HCT116 (cell line): ENCODE measurements around the gene RHOXF1.

ENCODE experiments used
- CEBPB ChIP-seq: IDR thresholded peaks from 2 replicates; pipeline ENCODE4 v1.6.1; 2012; ENCODE audit warnings: low read depth
- CTCF ChIP-seq, 3 experiments: fragments of 200-600 bp in 1 of 3; sonication (generic) in 1 of 3; IDR thresholded peaks in 2 of 3; conservative IDR thresholded peaks in 1 of 3; 2 replicates each; pipeline ENCODE4 v1.5.1; 2012 to 2017; ENCODE audit warnings: low read depth in 2 of 3, low read length in 2 of 3, antibody characterized with exemption in 1 of 3, borderline replicate concordance in 1 of 3, control low read depth in 1 of 3, mild to moderate bottlenecking in 1 of 3, mixed read lengths in 1 of 3, mixed run types in 1 of 3, moderate library complexity in 1 of 3; ENCODE audit not compliant: insufficient read depth in 1 of 3
- EZH2 ChIP-seq: fragments of 200-600 bp; sonication (generic); IDR thresholded peaks from 2 replicates; pipeline ENCODE4 v1.6.1; 2017; ENCODE audit warnings: antibody characterized with exemption, mixed run types
- EZH2phosphoT487 ChIP-seq: fragments of 200-600 bp; IDR thresholded peaks from 2 replicates; pipeline ENCODE4 v1.6.1; 2018; ENCODE audit warnings: antibody characterized with exemption, borderline replicate concordance
- JUND ChIP-seq: IDR thresholded peaks from 2 replicates; pipeline ENCODE4 v1.6.1; 2012
- POLR2A ChIP-seq: IDR thresholded peaks from 2 replicates; pipeline ENCODE4 v1.7.0; 2011; ENCODE audit warnings: borderline replicate concordance; ENCODE audit not compliant: insufficient read depth, insufficient read length; ENCODE audit errors: extremely low read depth
- POLR2AphosphoS5 ChIP-seq: IDR thresholded peaks from 2 replicates; pipeline ENCODE4 v1.6.1; 2011; ENCODE audit warnings: mild to moderate bottlenecking, low read depth, low read length, moderate library complexity
- SIN3A ChIP-seq: IDR thresholded peaks from 2 replicates; pipeline ENCODE4 v1.6.1; 2012; ENCODE audit warnings: low read depth
- TCF7L2 ChIP-seq: IDR thresholded peaks from 2 replicates; pipeline ENCODE4 v1.7.0; 2011; ENCODE audit warnings: borderline replicate concordance, inconsistent platforms; ENCODE audit not compliant: insufficient read depth, insufficient read length; ENCODE audit errors: extremely low read depth
- YY1 ChIP-seq: IDR thresholded peaks from 2 replicates; pipeline ENCODE4 v1.6.1; 2011; ENCODE audit warnings: low read length, low read depth, moderate library complexity, mild to moderate bottlenecking; ENCODE audit not compliant: insufficient replicate concordance; ENCODE audit errors: extremely low read depth
- ZFX ChIP-seq: fragments of 450-650 bp; IDR thresholded peaks from 2 replicates; pipeline ENCODE4 v1.6.1; 2017
- ZNF274 ChIP-seq: fragments of 200-500 bp; sonication (Bioruptor generic); IDR thresholded peaks from 2 replicates; pipeline ENCODE4 v1.6.1; 2014; ENCODE audit warnings: mild to moderate bottlenecking, low read depth, low read length, inconsistent platforms
- TF ChIP-seq, protein P1 (sequence below): IDR thresholded peaks from 2 replicates; pipeline ENCODE4 v1.6.1; 2011; ENCODE audit warnings: mild to moderate bottlenecking, low read length, moderate library complexity; ENCODE audit not compliant: insufficient replicate concordance; ENCODE audit errors: extremely low read depth

- TF ChIP-seq CTCF (IDR thresholded peaks at IDR 0.05 in 2 of 3, conservative IDR thresholded peaks at IDR 0.05 in 1 of 3; ENCODE audit: borderline replicate concordance in 1 of 3, insufficient read depth in 1 of 3, low read depth in 2 of 3, low read length in 2 of 3) (no peak), YY1 (no peak), ZFX (no peak), ZNF274 (no peak), POLR2A (no peak), EZH2 (no peak), POLR2AphosphoS5 (no peak), TCF7L2 (no peak), EZH2phosphoT487 (no peak), CEBPB (no peak), SIN3A (no peak), JUND (no peak)
- TF ChIP-seq, protein P1, sequence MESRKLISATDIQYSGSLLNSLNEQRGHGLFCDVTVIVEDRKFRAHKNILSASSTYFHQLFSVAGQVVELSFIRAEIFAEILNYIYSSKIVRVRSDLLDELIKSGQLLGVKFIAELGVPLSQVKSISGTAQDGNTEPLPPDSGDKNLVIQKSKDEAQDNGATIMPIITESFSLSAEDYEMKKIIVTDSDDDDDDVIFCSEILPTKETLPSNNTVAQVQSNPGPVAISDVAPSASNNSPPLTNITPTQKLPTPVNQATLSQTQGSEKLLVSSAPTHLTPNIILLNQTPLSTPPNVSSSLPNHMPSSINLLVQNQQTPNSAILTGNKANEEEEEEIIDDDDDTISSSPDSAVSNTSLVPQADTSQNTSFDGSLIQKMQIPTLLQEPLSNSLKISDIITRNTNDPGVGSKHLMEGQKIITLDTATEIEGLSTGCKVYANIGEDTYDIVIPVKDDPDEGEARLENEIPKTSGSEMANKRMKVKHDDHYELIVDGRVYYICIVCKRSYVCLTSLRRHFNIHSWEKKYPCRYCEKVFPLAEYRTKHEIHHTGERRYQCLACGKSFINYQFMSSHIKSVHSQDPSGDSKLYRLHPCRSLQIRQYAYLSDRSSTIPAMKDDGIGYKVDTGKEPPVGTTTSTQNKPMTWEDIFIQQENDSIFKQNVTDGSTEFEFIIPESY, result no peak
Measured at GRCh38 chrX:120136128-120136527, 20.4 kb upstream of the RHOXF1 start.
